Ureter (tissue), 1 donor: ENCODE data around the gene ADAMTS1. TPM values are rescaled to one million over a fixed set of nuclear protein-coding genes. Genes with fewer than 3 reads are reported as not detected.
"Not testable (repeated sequence)": the region's sequence is repeated elsewhere in the genome, so short reads cannot be mapped to it uniquely, and the experiment has no call there.

Experiments
- DNase-seq: peaks from one replicate; pipeline ENCODE4 v3.0.0-alpha.2; 2020; ENCODE audit warnings: low spot score
- total RNA-seq: library from RNA; stranded (reverse); gene quantifications from one replicate; pipeline ENCODE4 v1.2.4, GENCODE V29; 2023
- donor health status: DM: yes; HTN: yes; CAD: no.

The ADAMTS1 gene
- 145 TPM for total RNA-seq

DNA sequence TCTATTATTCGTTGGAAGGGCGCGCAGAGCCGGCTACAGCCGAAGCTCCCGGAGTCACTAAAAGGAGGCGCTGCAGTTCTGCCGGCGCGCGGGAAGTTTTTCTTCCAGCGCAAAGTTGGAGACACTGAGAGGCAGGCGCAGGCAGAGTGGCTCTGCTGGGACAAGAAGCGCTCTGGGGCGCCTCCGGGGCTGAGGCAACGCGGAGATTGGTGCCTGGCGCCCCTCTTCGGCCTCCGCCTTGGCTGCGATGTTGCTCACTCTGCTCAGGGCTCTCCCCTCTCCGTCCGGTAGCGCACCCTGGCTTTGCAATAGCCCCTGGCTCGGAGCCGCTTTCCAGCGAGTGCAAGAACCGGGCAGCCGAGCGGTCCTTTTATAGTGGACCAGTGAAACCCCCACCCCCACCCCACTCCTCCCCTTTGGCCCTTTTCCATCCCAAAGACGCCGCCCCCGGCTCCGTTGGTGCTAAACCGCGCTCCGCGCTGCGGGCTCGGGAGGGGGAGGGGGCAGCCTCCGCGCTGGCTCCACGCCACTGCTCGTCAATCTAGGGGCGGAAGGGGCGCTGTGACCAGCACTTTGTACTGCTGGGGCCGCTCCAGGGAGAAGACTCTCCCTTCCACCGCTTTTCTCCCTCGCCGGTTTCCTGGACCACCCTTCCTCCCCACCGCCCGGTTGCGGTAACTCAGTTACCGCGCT lies at the start of gene ADAMTS1:
Gene ADAMTS1, minus strand, starts transcription at position 344 of the 693 bp plus-strand sequence. CDS start 455 bp downstream, outside the sequence.
- DNase-seq = peak; percentile 95

DNA sequence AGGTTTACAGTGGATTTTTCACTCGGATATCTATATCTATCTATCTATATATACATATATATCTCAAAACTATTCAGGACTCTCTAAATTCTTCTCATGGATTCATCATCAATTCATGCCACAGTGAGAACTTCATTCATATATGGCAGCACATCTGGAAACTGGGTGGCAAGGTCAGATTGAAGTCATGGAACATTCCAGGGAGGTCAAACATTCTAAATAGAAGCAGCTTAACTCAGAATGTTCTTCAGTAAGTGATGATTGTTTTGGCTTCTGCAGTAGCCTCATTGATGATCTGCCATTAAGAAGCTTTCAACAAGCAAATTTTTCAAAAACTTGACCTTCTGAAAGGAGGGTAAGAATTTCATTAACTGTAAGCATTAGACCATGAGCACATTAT lies 46.9 kb upstream of the ADAMTS1 start:
- DNase-seq = no peak

DNA sequence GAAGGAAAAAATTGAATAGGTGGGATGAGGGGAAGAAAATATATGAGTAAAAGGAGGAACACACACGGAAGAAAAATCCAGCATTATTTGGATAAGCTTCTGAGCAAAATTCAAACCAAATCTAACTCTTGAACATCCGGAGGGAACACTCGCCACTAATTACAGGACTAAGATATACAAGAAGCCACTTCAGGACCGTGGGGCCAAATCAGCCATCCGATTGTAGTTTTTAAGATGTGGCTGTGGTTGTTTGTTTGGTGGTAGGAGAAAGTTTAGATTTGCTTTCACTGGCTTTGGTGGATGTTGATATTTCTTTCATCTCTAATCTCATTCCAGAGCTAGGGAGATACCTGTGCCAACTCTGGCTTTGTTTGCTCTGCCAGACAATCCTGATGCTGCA lies 43.7 kb upstream of the ADAMTS1 start:
- DNase-seq = no peak

DNA sequence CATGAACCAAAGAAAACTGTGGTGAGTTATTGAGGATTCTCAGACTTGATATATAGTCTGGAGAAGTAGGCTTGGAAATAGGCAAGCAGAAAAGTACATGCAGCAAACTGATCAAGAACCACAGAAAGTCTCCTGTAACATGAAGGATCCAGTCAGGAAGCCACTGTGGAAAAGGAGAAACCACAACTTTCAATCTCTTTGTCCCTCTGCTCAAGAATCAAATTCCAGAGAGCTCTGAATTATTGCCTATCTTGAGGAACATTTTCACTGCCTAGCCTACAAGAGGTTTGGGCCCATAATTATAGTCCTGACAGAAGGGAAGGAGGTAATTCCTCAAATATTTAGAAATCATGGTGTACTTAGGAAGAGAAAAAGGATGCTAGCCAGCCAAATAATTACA lies 43.0 kb upstream of the ADAMTS1 start:
- no peak for DNase-seq

DNA sequence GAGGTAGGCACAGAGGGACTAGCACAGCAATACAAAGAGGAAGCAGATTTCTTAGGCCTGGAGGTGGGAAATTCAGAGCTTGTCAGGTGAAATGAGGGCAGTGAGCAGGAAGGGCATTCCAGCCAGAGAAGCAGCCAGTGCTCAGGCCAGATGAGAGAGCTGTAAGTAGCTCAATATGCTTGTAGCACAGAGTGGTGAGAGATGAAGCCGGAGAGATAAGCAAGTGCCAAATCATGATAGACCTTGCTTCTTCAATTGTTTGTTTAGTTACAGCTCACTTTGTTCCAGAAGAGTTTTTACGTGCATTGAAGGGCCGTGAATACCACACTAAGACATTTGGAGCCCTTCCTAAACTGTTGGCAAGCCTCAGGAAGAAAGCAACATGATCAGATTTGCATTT lies 42.0 kb upstream of the ADAMTS1 start:
- no peak for DNase-seq

DNA sequence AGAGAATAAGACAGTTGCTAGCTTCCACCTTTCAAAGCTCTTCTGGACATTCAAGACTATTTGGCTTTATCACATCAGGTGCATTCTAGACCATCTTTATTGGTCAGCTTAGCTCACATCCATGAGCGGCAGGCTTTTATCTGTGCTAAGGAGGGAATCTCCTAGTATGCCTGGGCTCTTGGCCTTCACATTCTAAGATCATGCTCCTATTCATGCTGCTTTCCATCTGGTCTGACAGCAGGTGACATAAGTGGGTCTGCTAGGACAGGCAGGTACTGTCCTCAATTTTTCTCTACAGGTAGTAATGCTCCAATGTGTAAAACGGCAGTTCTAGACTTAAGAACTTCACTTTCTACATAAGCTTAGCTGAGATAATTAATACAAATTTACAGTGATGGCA lies 39.2 kb upstream of the ADAMTS1 start:
- no peak for DNase-seq

DNA sequence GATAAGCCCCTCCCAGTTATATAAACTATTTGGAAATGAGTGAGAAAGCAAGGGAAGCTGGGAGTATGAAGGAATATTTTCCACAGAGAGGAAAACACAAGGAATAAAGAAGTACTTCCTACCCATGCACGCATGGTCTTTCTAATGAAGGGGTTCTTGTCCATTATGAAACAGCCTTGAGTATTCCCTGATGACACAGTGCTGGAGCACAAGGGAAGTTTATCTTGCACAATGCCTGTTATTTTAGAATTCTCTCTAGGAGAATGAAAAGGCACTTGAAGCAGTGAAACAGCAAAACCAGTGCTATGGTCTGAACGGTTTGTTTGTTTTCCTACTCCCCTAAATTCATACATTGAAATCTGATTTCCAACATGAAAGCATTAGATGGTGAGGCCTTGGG lies 38.6 kb upstream of the ADAMTS1 start:
- no peak for DNase-seq

DNA sequence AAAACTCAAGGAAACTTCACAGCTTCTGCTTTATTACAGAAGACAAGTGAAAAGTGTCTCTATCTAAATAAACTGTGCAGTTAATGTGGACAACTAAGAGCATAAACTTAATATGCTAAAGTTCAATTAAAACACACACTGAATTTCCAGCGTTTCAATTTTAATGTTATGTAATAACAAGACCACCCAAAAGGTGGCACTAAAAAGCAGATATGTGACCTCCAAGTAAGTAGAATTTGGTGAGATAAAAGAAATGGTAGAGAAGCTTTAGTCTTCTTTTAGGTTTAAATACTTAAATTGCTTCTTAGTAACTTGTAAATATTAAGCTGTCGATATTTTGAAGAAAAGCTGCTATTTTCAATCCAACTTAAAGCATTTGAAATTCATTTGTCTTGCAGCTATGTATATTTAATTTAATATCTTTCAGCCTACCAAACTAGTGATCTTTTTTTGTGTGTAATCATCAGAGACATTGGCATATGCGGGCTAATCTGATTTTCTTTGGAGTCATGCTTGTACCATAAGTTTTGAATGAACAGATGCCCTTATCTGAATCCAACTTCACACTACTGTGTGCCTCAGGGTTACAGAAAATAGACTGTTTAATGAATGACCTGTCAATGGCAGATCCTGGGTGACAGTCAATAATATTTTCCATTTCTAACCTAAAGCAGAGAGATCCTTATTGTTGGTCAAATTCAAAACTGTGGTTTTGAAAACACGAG lies 36.5 kb upstream of the ADAMTS1 start:
- DNase-seq = no peak

DNA sequence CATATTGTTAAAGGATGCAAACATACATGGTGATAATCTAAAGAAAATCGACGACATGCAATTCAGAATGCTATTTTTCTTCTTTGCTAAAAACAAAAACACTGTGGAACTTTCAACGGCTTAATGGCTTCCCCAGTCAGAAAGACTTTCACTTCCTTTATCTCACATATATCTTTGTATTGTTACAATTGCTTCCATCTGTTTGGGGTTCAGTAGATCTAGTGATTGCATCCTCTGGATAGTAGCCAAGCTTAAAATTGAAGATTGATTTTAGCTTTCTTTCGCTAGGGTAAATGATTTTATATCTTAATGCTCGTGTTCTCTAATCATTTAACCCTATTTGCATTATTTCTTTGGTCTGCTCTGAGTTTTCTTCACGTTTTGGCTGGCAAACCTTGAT lies 31.8 kb upstream of the ADAMTS1 start:
- no peak for DNase-seq

DNA sequence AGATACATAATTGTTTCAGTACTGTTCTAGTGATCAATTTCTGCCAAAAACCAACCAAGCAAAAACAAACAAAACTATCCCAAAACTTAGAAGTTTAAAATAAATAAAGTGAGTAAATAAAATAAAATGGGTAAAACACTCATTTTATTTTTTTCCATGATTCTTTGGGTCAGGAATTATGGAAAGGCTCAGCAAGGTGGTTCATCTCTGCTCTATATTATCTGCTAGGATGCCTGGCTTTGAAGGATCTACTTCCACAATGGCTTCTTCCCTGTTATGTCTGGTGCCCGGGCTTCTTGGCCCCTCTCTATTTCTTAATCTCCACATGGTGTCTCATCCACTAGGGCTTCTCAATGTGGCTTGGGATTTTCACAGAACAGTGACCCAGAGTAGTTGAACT lies 29.1 kb upstream of the ADAMTS1 start:
- DNase-seq = no peak

DNA sequence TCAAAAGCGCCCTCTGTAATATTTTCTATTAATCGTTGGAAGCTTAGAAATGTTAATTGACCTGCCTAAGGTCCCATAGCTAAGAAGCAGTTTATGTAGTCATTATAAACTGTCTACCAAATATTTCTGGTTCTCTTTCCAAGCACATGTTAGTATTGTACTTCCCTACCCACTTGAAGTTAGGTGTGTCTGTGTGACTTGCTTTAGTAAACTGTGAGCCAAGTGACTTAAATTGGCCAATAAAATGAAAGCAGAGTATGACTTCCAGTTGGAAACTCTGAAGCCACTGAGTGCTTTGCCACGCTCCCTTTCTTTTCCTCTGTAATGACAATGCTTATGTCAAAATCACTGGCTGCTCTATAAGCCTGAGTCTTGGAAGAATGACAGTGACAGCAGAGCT lies 20.6 kb upstream of the ADAMTS1 start:
- no peak for DNase-seq

DNA sequence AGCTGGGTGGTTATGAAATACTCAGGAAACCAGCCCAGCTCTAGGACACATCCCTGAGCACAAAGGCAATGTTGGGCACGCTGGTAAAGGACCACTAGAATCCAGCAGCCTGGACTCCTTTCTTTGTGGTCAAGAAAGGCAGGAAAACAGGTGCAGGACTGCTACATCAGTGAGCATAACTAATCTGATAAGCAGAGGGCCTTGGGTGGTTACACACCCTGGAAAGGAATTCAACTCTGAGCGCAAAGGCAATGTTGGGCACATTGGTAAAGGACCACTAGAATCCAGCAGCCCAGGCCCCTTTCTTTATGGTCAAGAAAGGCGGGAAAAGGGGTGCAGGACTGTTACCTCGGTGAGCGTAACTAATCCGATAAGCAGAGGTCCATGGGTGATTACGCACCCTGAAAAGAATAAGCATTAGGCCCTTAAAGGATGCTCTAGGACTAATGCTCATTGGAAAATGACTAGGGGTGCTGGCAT lies 11.7 kb upstream of the ADAMTS1 start:
- not testable (repeated sequence) for DNase-seq

DNA sequence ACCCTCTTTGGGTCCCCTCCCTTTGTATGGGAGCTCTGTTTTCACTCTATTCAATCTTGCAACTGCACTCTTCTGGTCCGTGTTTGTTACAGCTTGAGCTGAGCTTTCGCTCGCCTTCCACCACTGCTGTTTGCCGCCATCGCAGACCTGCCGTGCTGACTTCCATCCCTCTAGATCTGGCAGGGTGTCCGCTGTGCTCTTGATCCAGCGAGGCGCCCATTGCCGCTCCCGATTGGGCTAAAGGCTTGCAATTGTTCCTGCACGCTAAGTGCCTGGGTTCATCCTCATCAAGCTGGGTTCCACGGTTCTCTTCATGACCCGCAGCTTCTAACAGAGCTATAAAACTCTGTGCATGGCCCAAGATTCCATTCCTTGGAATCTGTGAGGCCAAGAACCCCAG lies 9.5 kb upstream of the ADAMTS1 start:
- not testable (repeated sequence) for DNase-seq

DNA sequence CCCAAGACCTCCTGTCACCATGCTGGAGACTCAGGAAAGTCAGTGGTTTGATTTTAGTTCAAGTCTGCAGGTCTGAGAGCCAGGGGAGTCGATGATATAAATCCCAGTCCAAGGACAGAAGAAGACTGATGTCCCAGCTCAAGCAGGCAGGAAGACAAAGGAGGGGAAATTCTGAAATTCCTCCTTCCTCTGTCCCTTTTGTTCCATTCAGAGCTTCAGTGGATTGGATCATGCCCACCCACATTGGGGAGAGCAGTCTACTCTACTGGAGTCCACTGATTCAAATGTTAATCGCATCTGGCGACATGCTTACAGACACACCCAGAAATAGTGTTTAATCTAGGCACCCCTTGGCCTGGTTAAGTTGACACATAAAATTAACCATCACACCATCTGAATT lies 7.2 kb upstream of the ADAMTS1 start:
- DNase-seq = no peak

DNA sequence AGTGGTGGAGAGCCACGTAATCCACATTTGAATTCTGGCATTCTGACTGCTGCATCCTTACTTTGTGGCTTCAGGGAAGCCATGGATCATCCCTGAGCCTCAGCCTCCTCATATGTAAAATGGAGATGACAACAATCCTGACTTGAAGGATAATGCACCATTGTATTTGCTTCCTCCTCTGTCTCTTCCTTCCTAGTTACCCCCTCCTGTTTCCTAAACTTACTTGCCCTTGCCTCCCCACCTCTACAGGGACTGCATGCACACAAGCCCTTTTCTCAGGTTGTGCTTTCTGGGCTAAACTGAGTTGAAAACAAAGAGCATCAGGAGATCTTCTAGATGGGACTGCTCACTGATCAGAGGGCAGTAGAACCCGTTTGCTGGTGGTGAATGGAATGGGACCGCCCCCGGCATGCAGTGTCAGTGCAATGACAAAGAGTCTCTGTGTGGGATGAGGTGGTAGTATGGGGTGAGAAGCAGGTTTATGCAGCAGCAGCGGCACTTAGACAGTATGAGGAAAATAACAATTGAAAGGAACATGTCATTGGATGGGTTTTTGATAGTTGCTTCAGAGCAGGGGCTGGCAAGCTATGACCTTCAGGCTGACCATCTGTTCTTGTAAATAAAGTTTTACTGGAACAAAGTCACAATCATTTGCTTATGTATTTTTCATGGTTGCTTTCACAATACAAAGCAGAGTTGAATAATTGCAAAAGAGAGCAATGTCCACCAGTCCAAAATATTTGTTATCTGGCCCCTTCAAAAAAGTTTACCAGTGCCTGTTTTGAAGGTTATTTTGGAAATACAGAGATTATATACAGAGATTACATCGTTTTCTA lies 6.1 kb upstream of the ADAMTS1 start:
- no peak for DNase-seq

DNA sequence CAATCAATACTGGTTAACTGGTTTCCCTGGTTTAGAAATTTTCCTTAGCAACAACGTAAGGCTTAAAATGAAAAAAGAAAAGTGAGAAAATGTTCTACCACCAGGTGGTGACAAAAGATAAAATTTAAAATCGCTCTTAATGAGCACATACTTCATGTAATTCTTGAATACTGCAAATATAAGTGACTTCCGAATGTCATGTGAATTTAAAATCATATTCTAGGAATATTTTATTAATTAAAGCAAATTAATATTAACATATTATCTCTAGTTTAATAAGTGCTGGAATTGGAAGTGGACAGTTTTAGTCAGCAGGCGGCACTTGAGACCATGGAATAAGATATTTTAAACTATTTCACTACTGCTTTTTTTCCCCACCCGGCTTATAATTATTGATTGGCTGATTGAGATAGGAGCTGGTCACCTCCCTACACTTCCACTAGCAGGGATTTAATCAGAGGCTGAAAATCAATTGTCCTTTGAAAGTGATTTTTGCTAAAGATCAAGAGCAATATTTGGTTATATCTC lies 5.0 kb upstream of the ADAMTS1 start:
- DNase-seq = no peak

DNA sequence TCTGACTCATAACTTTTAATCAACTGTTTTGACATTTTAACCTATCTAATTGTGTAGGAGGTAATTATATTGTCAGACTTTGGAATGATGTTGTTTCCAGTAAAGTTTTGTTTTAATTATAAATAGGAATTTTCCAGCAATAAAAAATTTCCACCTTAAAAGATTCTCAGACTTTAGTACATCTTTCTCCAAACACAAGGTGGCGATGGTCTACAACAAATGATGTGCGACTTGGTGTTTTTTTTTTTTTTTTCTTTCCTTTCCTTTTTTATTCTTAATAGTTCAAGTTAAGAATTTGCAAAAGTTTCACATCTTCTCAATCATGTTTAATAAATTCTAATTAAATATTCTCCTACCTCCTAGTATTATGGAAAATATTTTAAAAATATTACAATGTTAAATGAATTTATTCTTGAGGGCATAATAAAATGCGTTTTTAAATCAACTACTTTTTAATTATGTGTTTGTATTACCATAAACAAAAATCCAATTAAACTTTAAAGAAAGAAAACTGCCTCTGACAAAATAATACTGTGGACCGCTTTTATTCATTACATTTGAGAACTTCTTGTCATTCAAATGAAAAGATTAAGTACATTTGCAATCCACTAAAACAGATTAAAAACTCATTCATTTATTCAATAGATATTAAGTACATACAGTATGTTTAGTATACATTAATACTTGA lies 4.4 kb upstream of the ADAMTS1 start:
- DNase-seq = no peak

DNA sequence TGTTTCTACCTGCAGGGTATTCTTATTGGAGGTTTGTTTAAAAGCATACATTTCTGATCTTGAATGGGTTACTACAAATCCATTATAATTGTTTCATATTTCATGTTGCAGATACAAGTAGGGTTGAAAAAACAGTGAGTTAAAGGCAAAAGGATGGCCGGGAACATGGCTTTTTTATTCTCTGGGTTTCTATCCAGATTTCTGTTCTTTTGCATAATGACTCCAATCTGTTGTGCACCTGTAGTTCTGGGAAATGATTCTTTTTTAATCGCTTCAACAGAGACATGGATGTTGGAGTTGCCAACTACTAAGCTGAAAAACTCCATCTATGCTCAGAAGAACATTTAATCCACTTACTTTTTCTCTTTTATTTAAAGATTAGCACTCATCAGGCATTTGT lies 2.7 kb upstream of the ADAMTS1 start:
- no peak for DNase-seq

DNA sequence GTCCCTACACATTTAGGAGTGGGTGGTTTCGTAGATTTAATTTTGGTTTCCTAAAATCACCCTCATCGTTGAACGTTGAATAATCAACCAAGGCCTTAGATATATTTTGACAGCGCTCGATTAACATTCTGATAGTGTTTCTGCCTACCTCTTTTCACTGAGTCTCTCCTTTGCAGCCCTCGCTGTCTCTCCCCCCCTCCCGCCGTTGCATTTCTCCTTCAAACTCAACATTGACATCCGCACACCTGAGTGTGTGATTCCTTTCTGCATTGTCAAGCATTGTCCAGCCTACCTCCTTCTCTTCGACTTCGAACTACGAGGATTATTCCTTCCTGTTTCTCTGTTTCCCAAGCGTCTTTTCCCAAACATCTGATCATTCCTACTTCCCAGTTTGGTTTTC lies 1.8 kb upstream of the ADAMTS1 start:
- no peak for DNase-seq

DNA sequence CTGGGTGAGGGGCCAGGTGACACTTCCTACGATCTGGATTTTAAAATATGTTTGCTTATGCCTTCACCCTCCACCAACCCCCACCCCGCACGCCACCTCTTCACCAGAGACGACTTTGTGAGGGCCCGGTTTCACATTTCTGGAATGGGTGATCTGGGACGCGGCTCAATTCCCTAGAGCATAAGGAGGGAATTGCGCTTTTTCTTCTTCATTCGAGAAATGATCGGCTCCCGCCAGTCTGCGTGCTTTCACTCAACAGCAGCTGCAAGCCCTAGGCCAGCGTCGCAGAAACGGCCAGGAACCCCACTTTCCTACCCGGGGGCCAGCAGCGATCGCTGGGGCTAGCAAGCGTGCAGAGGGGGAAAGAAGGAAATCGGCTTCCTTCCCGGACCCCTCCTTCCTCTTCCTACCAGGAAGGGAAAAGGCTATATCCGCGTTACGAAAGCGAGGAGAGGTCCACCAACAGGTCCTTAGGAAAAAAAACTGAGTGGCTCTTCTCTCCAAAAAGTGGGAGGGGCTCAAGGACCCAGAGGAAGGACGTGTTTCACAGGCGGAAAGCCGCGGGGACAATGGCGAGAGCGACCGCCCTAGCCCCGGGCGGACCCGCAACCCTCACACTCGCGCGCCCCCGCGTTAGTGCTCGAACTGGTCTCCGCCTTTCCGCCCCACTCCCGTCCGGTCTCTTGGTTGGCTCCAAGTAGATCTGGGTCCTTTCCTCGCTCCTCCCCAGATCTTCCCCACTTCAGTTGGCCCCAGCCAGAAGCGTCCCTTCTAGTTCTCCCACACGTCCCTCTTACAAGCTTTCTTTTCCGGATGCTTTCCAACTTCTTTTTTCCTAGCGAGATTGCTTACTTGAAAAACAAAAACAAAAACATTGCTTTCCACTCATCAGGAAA lies 1.1 kb upstream of the ADAMTS1 start:
- peak; percentile 87 for DNase-seq

DNA sequence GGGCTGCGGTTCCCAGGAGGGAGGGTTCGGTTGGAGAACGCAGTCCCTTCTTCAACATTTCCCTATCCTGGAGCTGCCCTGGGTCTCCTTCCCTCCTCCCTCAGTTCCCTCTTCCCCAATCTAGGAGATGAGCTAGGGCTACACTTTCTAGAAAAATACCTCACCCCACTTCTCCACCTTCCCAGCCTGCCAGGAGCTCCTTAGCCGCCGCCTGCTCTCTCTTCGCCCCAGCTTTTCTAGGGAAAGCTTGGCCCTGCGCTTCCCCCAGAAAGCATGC lies 488 bp upstream of the ADAMTS1 start:
- no peak for DNase-seq
